HG03045 (cell line): ENCODE data around the gene TP53RK.

ENCODE experiments used
- ATAC-seq: cut with Tn5 transposase; IDR thresholded peaks from one replicate; pipeline ENCODE4 v1.9.1; 2021; ENCODE audit warnings: mild to moderate bottlenecking, moderate library complexity; ENCODE audit not compliant: unreplicated experiment

TP53RK gene

DNA sequence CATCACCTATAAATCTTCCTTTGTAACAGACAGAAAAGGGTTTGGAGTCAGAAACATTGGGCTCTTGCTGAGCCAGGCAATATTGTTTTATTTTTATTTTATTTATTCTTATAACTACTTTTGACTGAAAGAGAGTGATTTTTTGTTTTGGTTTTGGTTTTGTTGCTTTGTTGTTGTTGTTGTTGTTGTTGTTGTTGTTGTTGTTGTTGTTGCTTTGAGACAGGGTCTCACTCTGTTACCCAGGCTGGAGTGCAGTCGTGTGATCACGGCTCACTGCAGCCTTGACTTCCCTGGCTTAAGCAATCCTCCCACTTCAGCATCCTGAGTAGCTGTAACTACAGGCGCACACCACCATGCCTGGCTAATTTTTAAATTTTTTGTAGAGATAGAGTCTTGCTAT, 22.9 kb downstream of the TP53RK start:
- ATAC-seq: no peak

DNA sequence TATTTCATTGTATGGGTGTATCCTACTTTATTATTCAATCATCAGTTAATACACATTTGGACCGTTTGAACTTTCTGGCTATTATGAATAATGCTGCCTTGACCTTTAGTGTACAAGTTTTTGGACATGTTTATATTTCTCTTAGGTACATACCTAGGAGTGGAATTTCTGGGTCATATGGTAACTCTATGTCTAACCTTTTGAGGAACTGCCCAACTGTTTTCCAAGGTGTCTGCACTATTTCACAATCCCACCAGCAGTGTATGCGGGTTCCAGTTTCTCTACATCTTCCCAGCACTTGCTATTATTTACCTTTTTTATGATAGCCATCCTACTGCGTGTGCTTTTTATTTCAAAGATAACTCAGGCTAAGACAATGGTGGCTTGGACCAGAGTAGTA, 23.6 kb downstream of the TP53RK start:
- ATAC-seq: no peak

DNA sequence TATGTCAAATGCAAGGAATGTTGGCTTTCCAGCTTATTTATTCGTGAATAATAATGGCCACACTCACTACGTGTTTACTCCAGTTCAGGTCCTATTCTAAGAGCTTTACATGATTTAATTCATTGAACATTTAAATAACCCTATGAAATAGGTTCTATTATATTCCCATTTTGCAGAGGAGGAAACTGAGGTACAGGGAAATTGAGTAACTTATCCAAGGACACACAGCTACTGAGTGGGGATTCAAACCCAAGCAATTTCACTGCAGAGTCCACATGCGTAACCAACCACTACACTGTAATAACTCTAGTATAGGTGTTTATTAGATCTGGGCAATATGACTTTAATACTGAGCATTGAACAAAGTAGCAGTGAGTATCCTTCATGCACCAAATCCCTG, 25.7 kb downstream of the TP53RK start:
- ATAC-seq: no peak

DNA sequence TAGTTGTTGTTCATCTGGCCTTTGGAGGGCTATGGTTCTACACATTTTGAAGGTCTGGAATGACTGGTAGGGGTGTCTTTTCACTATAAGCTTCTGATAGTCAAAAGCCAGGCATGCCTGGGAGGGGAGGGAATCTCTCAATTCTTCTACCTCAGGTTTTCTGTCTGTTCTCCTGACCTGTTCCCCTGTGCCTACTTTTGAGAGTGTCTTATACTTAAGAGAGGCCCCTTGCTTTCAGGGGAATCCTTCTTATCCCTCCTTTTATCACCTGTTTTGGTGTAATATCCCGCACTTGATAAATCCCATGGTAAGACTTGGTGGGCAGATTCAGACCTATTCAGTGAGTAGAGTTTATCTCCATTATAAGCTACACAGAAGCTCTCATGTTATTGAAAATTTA, 27.6 kb downstream of the TP53RK start:
- ATAC-seq: no peak

DNA sequence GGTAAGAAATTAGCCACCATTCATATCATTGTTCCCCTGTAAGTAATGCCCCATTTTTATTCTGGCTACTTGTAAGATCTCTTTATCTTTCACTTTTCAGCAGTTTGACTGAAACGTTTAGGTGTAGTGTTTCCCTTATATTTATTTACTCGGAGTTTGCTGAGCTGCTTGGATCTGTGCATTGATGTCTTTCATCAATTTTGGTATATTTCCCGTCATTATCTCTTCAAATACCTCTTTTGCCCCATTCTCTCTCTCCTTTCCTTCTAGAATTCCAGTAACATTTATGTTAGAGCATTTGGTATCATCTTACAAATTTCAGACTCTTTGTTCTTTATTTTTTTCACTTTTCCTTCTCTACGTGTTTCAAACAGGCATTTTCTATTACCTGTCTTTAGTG, 28.8 kb downstream of the TP53RK start:
- no peak for ATAC-seq

DNA sequence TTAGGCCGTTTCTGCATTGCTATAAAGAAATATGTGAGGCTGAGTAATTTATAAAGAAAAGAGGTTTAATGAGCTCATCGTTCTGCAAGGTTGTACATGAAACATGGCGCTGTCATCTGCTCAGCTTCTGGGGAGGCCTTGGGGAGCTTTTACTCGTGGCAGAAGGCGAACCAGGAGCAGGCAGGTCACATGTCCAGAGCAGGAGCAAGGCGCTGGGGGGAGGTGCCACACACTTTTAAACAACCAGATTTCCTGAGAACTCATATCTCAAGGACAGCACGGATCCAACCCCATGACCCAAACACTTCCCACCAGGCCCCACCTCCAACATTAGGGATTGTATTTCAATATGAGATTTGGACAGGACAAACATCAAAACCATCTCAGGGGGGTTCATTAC, 31.6 kb downstream of the TP53RK start:
- no peak for ATAC-seq

DNA sequence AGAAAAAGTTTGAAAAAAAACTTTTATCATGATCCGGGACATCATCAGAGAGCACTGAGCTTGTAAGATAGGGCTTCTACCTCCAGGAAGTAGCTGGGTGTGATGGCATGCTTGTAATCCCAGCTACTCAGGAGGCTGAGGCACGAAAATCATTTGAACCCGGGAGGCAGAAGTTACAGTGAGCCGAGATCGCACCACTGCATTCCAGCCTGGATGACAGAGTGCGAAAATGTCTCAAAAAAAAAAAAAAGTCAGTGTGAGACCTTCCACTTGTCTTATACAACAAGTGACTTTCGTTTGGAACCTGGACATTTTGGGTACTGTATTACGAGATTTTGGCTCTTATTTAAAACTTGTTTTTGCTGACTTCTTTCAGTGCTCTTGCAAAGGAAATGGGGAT, 32.1 kb downstream of the TP53RK start:
- ATAC-seq: no peak

DNA sequence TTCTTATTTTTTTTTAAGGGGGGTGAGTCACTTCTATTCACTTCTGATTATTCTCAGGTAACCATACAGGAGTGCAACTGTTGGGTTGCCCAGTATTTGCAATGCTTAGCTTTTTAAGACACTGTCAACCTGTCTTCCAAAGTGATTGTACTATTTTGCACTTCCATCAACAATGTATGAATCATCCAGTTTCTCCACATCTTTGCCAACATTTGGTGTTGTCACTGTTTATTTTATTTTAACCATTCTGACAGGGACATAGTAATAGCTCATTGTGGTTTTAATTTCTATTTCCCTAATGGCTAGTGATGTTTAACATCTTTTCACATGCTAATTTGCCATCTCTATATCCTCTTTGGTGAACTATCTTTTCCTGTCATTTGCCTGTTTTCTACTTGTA, 36.5 kb downstream of the TP53RK start:
- ATAC-seq: no peak

DNA sequence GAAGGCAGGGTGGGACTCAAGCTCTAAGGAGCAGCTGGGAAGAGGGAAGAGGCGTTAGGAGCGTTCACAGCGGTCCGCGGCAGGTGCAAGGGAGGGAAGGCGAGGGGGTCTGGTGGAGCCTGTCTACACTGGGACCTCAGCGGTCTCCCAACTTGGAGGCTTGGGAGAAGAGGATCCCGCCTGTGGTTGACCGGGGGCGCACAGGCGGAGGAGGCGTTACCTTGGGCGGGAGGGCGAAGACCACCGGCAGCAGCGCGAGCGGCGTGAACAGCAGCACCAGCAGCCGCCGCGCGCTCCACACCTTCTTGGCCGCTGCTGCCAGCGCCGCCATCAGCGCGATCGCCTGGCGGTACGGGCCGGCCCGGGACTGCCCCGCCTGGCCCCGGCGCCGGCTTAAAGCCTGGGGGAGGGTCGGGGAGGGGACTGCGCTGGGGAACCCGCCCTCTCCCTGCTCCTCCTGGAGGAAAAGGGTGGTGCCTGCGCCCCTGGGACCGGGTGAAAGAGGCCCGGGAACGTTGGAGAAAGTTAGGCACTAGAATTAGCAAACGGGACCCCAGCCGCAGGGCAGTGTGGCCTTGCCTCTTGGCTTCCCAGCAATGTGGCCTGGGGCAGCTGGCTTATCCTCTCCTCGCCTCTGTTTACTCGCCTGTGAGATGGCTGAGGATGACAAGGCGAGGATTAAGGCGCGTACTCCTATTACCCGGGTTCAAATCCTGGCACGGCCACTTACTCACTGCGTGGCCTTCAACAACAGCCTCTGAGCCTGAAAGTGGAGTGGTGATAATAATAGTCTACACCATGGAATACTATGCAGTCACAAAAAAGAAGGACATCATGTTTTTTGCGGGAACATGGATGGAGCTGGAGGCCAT, 37.9 kb downstream of the TP53RK start, which contains the start of gene SLC13A3:
Gene SLC13A3 (minus strand): TSS at position 369 of the 872 bp plus-strand sequence. CDS start 38 bp downstream, at position 331.
- no peak for ATAC-seq

DNA sequence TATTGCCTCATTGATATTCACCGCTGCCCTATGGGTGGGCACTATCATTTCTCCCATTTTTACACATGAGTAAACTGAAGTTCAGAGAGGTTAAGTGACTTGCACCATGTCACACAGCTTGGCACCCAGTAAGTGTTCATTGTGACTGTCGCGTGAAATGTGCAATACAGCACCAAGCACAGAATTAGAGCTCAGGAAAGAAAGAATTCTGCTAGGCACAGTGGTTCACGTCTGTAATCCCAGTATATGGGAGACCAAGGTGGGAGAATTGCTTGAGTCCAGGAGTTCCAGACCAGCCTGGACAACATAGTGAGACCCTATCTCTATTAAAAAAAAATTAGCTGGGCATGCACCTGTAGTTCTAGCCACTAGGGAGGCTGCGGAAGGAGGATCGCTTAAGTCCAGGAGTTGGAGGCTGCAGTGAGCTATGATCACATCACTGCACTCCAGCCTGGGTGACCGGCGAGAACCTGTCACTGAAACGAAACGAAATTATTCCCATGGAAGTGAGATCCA, 38.6 kb downstream of the TP53RK start:
- ATAC-seq: no peak

DNA sequence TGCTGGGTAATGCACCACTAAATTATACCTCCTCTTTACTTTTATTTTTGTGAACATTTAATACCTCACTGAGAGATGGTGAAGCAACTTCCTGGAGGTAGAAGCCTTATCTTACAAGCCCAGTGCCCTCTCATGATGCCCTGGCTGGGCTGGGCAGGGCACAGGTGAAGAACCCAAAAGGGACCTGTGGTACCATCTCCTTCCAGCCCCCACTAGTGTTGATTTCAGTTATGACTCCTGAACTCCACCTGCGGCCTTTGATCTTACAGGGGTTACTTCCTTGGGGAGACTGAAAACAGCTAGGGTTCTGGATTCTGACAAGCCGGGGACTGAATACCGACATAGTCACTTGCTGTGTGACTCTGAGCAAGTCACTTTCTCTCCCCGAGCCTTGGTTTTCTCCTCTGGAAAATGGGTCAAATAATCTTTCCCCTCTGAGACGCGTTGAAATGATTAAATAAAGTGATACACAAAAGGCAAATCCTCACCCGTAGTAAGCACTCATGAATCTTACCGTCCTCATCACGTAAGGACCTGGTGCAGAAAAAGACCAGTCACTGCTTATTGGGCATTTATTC, 39.2 kb downstream of the TP53RK start:
- no peak for ATAC-seq

DNA sequence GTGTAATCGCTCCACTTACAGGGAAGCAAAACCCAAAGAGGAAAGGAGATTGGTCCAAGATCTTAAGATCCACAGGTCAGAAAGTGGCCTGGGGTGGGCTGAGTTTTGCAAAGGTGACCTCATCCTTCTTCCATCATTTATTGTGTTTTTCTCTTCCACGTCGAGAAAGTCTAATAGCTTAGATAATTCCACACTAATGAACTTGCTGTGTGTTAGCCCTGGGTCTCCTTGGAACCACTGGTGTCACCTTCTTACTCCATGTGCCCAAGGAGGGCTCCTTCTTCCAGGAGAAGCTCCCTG, 39.6 kb downstream of the TP53RK start:
- ATAC-seq: no peak

DNA sequence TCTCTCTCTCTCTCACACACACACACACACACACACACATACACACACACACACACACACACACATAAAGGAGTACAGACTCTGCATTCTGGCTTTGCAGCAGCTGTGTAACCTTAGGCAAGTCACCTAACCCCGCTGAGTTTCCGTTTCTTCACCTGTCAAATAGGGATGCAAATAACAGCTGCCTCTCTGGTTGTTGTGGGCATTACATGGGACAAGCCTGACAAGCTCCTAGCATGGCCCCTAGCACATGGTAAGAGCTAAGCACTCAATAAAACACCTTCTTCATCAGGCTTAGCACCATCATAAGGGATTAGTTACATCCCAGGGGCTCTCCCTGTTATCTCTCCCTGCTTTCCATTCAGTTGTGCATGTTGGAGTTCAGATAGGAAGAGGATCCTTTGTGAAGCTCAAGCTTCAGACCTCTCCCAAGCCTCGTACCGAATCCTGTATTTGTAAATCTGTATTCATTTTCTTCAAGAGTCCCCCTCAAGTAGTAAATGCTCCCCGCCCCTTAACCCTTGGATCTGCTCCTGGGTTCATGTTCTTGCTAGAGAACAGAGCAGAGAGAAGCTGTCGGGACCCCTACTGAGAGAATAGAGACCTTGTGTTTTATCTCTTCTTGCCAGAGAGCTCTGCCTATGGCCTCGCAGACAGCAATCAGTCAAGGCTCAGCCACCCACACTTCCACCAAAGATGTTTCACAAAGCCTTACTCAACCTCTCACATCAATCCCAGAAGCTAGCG, 40.2 kb downstream of the TP53RK start:
- ATAC-seq: no peak

DNA sequence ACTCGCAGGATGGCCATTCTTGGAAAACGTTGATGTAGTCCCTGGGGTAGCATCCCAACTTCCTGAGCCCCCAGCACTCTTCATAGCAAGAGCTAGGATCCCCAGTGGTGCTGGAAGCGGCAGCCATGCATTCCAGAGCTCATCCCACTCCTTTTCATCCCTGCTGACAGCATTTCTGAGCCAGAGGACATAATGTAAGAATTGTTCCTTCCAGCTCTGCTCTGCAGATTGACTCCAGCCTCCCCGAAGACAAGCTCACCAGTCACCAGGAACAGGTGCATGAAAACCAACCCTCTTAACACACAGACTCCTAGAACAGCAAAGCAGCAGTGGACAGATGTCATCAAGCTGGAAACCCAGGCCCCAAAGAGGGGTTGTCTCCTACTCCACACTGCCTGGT, 41.8 kb downstream of the TP53RK start:
- ATAC-seq: no peak

DNA sequence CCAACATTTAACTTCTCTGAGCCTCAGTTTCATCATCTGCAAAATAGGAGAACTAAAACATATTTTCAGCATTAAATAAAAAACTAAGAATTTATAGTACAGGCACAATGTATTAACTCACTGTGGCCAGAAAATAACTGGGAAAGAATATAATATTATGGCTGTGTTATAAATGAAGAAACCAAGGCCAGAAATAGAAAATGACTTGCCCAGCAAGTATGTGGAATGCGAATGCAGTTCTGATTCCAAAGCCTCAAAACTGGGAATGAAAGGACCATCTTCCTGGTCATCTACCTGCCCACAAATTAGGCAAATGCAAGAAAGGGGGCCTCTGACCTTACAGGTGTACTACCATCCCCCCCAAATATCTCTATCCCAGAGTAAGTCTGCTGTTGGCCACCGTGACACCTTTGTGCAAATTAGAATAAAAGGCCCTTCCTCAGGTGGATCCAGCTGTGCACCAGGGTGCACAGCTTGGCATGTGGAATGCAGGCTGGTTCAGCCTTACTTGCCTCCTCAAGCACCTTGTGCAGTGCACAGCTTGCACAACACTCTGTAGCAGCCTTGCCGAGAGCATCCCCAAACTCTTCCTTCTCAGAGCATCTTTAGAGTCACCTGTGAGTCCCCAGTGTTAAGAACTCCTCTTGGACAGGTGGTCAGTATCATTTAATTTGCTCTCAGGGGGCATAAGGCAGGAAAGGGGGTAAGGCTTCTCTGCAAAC, 42.4 kb downstream of the TP53RK start:
- no peak for ATAC-seq

DNA sequence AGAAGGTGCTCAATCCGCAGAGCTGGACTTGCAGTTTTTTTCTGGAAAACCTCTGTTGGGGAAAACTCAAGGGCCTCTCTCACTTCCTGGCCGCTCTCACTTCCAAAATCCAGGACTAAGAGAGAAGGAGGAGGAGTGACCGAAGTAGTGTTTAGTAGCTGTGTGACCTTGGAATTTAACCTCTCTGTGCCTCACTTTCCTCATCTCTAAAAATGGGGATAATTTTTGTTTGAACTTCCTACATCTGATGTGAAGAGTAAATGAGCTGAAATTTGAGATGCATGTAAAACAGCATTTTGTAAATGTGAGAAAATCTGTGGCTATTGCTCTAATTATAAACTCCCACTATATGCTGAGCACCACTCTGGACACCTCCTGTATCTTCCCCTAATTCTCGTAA, 43.1 kb downstream of the TP53RK start:
- ATAC-seq: no peak

DNA sequence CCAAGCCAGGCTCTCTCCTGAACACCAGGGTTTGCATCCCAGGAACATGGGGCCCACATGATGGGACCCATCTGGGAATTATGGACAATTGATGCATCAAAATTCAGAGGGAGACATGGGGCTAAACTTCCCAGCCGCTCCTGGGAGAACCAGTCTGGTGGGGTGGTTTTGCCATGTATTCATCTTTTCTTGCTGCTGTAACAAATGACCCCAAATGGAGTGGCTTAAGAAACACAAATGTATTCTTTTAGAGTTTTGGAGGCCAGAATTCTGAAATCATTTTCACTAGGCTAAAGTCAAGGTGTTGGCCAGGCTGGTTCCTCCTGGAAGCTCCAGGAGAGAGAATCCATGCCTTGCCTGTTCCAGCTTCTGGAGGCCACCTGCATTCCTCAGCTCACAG, 44.5 kb downstream of the TP53RK start:
- ATAC-seq: no peak

DNA sequence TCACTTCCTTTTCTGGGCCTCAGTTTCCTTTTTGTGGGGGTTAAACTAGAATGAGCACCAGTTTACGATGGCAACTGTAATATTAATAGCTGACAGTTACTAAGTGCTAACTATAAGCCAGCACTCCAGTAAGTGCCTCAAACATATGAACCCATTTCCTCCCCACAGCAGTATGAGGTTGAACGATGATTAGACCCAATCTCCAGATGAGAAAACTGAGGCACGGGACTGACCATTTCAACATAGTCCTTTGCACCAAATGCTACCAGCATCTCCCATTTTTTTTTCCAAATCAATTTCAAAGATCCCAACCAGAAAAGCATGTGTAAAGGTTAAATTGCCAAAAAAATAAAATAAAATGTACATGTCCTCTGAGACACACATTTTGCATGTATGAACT, 45.1 kb downstream of the TP53RK start:
- no peak for ATAC-seq

DNA sequence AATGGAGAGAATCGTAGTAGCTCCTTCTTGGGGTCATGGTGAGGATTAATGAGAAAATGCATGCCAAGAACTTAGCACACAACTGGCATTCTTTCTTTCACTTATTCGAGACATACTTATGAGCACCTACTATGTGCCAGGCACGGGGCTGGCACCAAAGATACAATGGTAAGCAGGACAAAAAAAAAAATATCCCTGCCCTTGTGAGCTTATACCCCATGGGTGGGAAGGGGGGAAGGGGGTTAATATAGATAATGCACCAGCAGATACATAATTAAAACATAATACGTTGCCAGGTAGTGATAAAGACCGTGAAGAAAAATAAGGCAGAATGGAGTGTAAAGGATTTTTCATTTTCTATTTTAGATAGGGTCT, 46.3 kb downstream of the TP53RK start:
- ATAC-seq: no peak

DNA sequence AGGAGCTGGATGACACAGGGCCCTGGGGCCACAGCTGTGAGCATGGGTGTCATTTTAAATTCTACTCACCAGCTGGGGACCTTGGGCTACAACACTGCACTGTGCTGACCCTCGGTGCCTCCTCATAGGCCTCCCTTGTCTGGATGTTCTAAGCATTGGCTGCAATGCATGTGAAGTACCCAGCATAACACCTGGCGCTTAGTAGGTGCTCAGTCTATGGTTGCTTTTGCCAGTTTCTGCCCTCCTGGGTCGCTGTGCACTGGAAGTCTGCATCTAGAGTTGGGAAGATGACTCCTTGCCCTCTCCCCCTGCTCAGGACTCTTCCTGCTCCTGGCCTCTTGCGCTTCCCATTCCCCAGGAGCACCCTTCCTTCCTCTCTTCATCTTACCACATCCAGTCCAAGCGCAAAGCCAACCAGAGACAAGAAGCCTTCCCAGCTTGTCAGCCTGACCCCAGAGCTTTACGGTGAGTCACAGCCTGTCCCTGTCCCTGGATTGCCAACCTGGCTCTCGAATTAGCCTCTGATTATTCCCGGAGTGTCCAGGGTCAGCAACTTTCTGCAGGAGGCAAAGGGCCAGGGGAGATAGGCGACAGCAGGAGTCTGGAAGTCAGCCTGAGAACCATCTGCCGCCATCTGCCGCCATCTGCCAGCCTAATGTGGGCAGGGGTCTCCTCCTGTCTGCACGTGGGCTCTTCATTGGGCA, 46.8 kb downstream of the TP53RK start:
- no peak for ATAC-seq

DNA sequence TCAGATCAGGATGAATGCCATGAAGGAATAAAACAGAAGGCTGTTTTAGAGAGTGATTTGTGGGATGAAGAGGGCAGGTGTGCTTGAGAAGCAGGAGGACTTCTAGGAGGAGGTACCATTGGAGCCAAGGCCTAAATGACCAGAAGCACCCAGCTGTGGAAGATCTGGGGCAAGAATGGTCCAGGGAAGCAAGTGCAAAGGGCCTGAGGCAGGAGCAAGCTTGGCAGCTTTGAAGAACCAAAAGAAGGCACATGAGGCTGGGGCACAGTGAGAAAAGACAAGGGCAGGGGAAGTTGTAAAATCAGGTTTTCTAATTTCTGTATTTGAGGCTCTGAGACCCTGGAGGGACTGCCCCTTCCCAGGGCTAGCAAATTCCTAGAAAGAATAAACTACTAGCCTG, 47.8 kb downstream of the TP53RK start:
- no peak for ATAC-seq
